K562 (cell line): ENCODE results near the gene HBG1. TPM values are rescaled to one million over a fixed set of nuclear protein-coding genes. Genes with fewer than 3 reads are reported as not detected.
A peak's percentile ranks its signal among the peaks of the same experiment; 100 is the strongest.

Experiments
- CBFA2T2 ChIP-seq: fragments of 450-650 bp; conservative IDR thresholded peaks from 2 replicates; pipeline ENCODE4 v1.6.1; 2017; ENCODE audit warnings: mild to moderate bottlenecking
- CBFB ChIP-seq: sonication (generic); formaldehyde crosslinking; IDR thresholded peaks from 2 replicates; pipeline ENCODE4 v1.4.0; 2020; ENCODE audit warnings: mild to moderate bottlenecking, missing genetic modification reagents
- KLF10 ChIP-seq: fragments of 250-450 bp; sonication (Bioruptor Pico); IDR thresholded peaks from 2 replicates; pipeline ENCODE4 v1.6.1; 2021; ENCODE audit warnings: matching md5 sums
- MAFG ChIP-seq: fragments of 450-650 bp; conservative IDR thresholded peaks from 2 replicates; pipeline ENCODE4 v1.6.1; 2016; ENCODE audit warnings: missing genetic modification characterization, missing compliant biosample characterization
- NFIC ChIP-seq: fragments of 450-650 bp; IDR thresholded peaks from 2 replicates; pipeline ENCODE4 v1.6.1; 2017; ENCODE audit warnings: mild to moderate bottlenecking, inconsistent platforms
- PHB2 ChIP-seq: fragments of 450-650 bp; IDR thresholded peaks from 2 replicates; pipeline ENCODE4 v1.6.1; 2017; ENCODE audit warnings: low read depth
- POLR2AphosphoS2 ChIP-seq: IDR thresholded peaks from 2 replicates; pipeline ENCODE4 v1.6.1; 2012; ENCODE audit warnings: low read length, improper control_type of control experiment
- POLR3A ChIP-seq: IDR thresholded peaks from 2 replicates; pipeline ENCODE4 v1.6.1; 2011; ENCODE audit warnings: borderline replicate concordance, mild to moderate bottlenecking, moderate library complexity; ENCODE audit not compliant: insufficient read length, insufficient read depth; ENCODE audit errors: extremely low read depth
- RFX5 ChIP-seq: IDR thresholded peaks from 2 replicates; pipeline ENCODE4 v1.6.1; 2011; ENCODE audit warnings: low read depth, mild to moderate bottlenecking, improper control_type of control experiment, low read length
- RNF2 ChIP-seq: sonication (generic); IDR thresholded peaks from 2 replicates; pipeline ENCODE4 v1.6.1; 2016
- SMAD3 ChIP-seq: fragments of 450-650 bp; formaldehyde crosslinking; conservative IDR thresholded peaks from 2 replicates; pipeline ENCODE4 v1.4.0; 2020; ENCODE audit warnings: mild to moderate bottlenecking
- TAF9B ChIP-seq: fragments of 450-650 bp; IDR thresholded peaks from 2 replicates; pipeline ENCODE4 v1.6.1; 2018; ENCODE audit warnings: mild to moderate bottlenecking; ENCODE audit not compliant: partially characterized antibody
- TEAD4 ChIP-seq, 2 experiments: sonication (generic) in 1 of 2; formaldehyde crosslinking in 1 of 2; IDR thresholded peaks; 2 replicates each; pipeline versions ENCODE4 v1.6.1 to v1.8.0; 2012 to 2022; ENCODE audit warnings: borderline replicate concordance in 1 of 2, inconsistent platforms in 1 of 2, low read length in 1 of 2, mild to moderate bottlenecking in 1 of 2, missing genetic modification reagents in 1 of 2
- XRCC4 ChIP-seq: IDR thresholded peaks from one replicate; pipeline ENCODE4 v1.6.1; 2011; ENCODE audit not compliant: insufficient read depth, insufficient read length; ENCODE audit errors: extremely low read depth
- ZNF3 ChIP-seq: fragments of 250-450 bp; sonication (Bioruptor Pico); IDR thresholded peaks from 2 replicates; pipeline ENCODE4 v1.5.0; 2021; ENCODE audit warnings: mild to moderate bottlenecking, moderate library complexity
- ZNF655 ChIP-seq: fragments of 250-450 bp; sonication (Bioruptor Pico); IDR thresholded peaks from 2 replicates; pipeline ENCODE4 v1.5.0; 2021
- ZNF699 ChIP-seq: fragments of 250-450 bp; sonication (Bioruptor Pico); IDR thresholded peaks from 2 replicates; pipeline ENCODE4 v1.8.0; 2021; ENCODE audit warnings: mild to moderate bottlenecking, moderate library complexity; ENCODE audit not compliant: insufficient replicate concordance
- polyA plus RNA-seq, 8 experiments: library from polyadenylated mRNA; depleted of rRNA in 4 of 8; stranded (reverse) in 5 of 8; unstranded in 3 of 8; fragments of >200 nt; fragmentation: Nextera tagmentation in 2 of 8; fragmentation: Illumina TruSeq in 1 of 8; extraction: Ambion mirVana in 2 of 8; extraction: Trizol in 1 of 8; gene quantifications; 2 replicates each; pipeline versions ENCODE4 v1.2.1 to v1.2.3, GENCODE V29; 2011 to 2014; ENCODE audit warnings: inconsistent platforms in 1 of 8, missing spikeins in 1 of 8
- total RNA-seq, 7 experiments: library from RNA; depleted of rRNA in 6 of 7; stranded (reverse); fragments of >200 nt in 6 of 7; fragmentation: Illumina TruSeq in 2 of 7; extraction: Trizol in 2 of 7; gene quantifications; 2 replicates each; pipeline versions ENCODE4 v1.2.1 to v1.2.3, GENCODE V29; 2011 to 2021; ENCODE audit warnings: low replicate concordance in 1 of 7
- TF ChIP-seq, protein P1 (sequence below): sonication (generic); formaldehyde crosslinking; IDR thresholded peaks from 2 replicates; pipeline ENCODE4 v1.8.0; 2023; ENCODE audit warnings: missing genetic modification reagents, mild to moderate bottlenecking, borderline replicate concordance
- TF ChIP-seq, protein P2 (sequence below), 2 experiments: fragments of 150-350 bp in 1 of 2; IDR thresholded peaks; 2 replicates each; pipeline ENCODE4 v1.6.1; 2012 to 2016; ENCODE audit warnings: low read depth in 2 of 2, low read length in 2 of 2, mild to moderate bottlenecking in 1 of 2, moderate library complexity in 1 of 2

Gene HBG1
- total and polyA plus RNA-seq, 9 of the 15 experiments (the other 6 are each of a cell fraction or from before 2014, with no cell fraction given), result 1,066 to 16,338 (median 4,898) TPM

DNA sequence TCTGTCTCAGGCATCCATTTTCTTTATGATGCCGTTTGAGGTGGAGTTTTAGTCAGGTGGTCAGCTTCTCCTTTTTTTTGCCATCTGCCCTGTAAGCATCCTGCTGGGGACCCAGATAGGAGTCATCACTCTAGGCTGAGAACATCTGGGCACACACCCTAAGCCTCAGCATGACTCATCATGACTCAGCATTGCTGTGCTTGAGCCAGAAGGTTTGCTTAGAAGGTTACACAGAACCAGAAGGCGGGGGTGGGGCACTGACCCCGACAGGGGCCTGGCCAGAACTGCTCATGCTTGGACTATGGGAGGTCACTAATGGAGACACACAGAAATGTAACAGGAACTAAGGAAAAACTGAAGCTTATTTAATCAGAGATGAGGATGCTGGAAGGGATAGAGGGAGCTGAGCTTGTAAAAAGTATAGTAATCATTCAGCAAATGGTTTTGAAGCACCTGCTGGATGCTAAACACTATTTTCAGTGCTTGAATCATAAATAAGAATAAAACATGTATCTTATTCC, 31.0 kb upstream of the HBG1 start (continued):
- TF ChIP-seq ZNF3 (CRISPR knock-in tag) (no peak), TEAD4 (IDR thresholded peaks at IDR 0.05; ENCODE audit: low read length) (peak; percentile 99), TEAD4 (CRISPR knock-in tag; IDR thresholded peaks at IDR 0.05; ENCODE audit: borderline replicate concordance) (no peak), XRCC4 (no peak), KLF10 (CRISPR knock-in tag) (no peak), CBFA2T2 (peak; percentile 99), SMAD3 (CRISPR knock-in tag) (peak; percentile 92), POLR3A (no peak), MAFG (tag) (peak; percentile 100), RFX5 (no peak), RNF2 (peak; percentile 97), CBFB (no peak), NFIC (peak; percentile 97), TAF9B (peak; percentile 99), ZNF655 (CRISPR knock-in tag) (no peak), ZNF699 (no peak), PHB2 (peak; percentile 84), POLR2AphosphoS2 (no peak)
- TF ChIP-seq, protein P1, sequence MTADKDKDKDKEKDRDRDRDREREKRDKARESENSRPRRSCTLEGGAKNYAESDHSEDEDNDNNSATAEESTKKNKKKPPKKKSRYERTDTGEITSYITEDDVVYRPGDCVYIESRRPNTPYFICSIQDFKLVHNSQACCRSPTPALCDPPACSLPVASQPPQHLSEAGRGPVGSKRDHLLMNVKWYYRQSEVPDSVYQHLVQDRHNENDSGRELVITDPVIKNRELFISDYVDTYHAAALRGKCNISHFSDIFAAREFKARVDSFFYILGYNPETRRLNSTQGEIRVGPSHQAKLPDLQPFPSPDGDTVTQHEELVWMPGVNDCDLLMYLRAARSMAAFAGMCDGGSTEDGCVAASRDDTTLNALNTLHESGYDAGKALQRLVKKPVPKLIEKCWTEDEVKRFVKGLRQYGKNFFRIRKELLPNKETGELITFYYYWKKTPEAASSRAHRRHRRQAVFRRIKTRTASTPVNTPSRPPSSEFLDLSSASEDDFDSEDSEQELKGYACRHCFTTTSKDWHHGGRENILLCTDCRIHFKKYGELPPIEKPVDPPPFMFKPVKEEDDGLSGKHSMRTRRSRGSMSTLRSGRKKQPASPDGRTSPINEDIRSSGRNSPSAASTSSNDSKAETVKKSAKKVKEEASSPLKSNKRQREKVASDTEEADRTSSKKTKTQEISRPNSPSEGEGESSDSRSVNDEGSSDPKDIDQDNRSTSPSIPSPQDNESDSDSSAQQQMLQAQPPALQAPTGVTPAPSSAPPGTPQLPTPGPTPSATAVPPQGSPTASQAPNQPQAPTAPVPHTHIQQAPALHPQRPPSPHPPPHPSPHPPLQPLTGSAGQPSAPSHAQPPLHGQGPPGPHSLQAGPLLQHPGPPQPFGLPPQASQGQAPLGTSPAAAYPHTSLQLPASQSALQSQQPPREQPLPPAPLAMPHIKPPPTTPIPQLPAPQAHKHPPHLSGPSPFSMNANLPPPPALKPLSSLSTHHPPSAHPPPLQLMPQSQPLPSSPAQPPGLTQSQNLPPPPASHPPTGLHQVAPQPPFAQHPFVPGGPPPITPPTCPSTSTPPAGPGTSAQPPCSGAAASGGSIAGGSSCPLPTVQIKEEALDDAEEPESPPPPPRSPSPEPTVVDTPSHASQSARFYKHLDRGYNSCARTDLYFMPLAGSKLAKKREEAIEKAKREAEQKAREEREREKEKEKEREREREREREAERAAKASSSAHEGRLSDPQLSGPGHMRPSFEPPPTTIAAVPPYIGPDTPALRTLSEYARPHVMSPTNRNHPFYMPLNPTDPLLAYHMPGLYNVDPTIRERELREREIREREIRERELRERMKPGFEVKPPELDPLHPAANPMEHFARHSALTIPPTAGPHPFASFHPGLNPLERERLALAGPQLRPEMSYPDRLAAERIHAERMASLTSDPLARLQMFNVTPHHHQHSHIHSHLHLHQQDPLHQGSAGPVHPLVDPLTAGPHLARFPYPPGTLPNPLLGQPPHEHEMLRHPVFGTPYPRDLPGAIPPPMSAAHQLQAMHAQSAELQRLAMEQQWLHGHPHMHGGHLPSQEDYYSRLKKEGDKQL (CRISPR knock-in tag), result 0 out of 2 replicates have a peak, but pooled peaks have one; percentile 3
- TF ChIP-seq, protein P2, sequence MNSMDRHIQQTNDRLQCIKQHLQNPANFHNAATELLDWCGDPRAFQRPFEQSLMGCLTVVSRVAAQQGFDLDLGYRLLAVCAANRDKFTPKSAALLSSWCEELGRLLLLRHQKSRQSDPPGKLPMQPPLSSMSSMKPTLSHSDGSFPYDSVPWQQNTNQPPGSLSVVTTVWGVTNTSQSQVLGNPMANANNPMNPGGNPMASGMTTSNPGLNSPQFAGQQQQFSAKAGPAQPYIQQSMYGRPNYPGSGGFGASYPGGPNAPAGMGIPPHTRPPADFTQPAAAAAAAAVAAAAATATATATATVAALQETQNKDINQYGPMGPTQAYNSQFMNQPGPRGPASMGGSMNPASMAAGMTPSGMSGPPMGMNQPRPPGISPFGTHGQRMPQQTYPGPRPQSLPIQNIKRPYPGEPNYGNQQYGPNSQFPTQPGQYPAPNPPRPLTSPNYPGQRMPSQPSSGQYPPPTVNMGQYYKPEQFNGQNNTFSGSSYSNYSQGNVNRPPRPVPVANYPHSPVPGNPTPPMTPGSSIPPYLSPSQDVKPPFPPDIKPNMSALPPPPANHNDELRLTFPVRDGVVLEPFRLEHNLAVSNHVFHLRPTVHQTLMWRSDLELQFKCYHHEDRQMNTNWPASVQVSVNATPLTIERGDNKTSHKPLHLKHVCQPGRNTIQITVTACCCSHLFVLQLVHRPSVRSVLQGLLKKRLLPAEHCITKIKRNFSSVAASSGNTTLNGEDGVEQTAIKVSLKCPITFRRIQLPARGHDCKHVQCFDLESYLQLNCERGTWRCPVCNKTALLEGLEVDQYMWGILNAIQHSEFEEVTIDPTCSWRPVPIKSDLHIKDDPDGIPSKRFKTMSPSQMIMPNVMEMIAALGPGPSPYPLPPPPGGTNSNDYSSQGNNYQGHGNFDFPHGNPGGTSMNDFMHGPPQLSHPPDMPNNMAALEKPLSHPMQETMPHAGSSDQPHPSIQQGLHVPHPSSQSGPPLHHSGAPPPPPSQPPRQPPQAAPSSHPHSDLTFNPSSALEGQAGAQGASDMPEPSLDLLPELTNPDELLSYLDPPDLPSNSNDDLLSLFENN (IDR thresholded peaks at IDR 0.05; ENCODE audit: low read depth in 2 of 2, low read length in 2 of 2), result peak in 1 of 2 experiments; percentile 97; a peak in 2 of 4 replicates
